GM21825 (cell line): ENCODE measurements around the gene MZB1.
"Not testable (repeated sequence)": the region's sequence is repeated elsewhere in the genome, so short reads cannot be mapped to it uniquely, and the experiment has no call there.

ENCODE experiments used
- ATAC-seq: cut with Tn5 transposase; IDR thresholded peaks from one replicate; pipeline ENCODE4 v1.9.1; 2021; ENCODE audit warnings: mild to moderate bottlenecking, moderate library complexity; ENCODE audit not compliant: unreplicated experiment

The MZB1 gene

GRCh38 chr5:139392678-139393496 is 3.2 kb upstream of the MZB1 start:
- peak; percentile 47 for ATAC-seq

GRCh38 chr5:139392324-139392677 is 2.6 kb upstream of the MZB1 start:
- no peak for ATAC-seq

- ATAC-seq = peak; percentile 0
Measured at GRCh38 chr5:139391570-139392323, 2.0 kb upstream of the MZB1 start.

- no peak for ATAC-seq
Measured at GRCh38 chr5:139390639-139391569, 1.2 kb upstream of the MZB1 start.

- no peak for ATAC-seq
Measured at GRCh38 chr5:139388198-139388821, 1.4 kb downstream of the MZB1 start.

- ATAC-seq = no peak
Measured at GRCh38 chr5:139387611-139388197, 2.0 kb downstream of the MZB1 start.

GRCh38 chr5:139386956-139387355 is 2.8 kb downstream of the MZB1 start:
- not testable (repeated sequence) for ATAC-seq

GRCh38 chr5:139386050-139386438 is 3.7 kb downstream of the MZB1 start:
- no peak for ATAC-seq

GRCh38 chr5:139385061-139386049 is 4.4 kb downstream of the MZB1 start:
- no peak for ATAC-seq

GRCh38 chr5:139384591-139385051 is 5.1 kb downstream of the MZB1 start:
- no peak for ATAC-seq

GRCh38 chr5:139383993-139384590 is 5.6 kb downstream of the MZB1 start:
- ATAC-seq = no peak

GRCh38 chr5:139383275-139383992 is 6.3 kb downstream of the MZB1 start, which contains the start of gene SLC23A1:
Gene SLC23A1 (minus strand): TSS chr5:139383297. CDS start chr5:139383253, 44 bp downstream.
- no peak for ATAC-seq

GRCh38 chr5:139382807-139383206 is 6.9 kb downstream of the MZB1 start:
- ATAC-seq = no peak

GRCh38 chr5:139381837-139382761 is 7.6 kb downstream of the MZB1 start:
- ATAC-seq = no peak

- no peak for ATAC-seq
Measured at GRCh38 chr5:139379626-139380449, 9.9 kb downstream of the MZB1 start.

- ATAC-seq = no peak
Measured at GRCh38 chr5:139378941-139379361, 10.8 kb downstream of the MZB1 start.
